ENCODE data around the gene CREB3L4.

GRCh38 chr1:153951183-153951582, 16.5 kb upstream of the CREB3L4 start:
- no peak for TF ChIP-seq CTCF (IDR thresholded peaks at IDR 0.05; ENCODE audit: low read depth, low read length)
- no peak for TF ChIP-seq EZH2phosphoT487 (IDR thresholded peaks at IDR 0.05; ENCODE audit: low read depth)

All from OCI-LY3 (cell line).